H1 (cell line): Measurements from ENCODE around the gene DENND4A.

ENCODE experiments used
- CTCF ChIP-seq, 3 experiments: IDR thresholded peaks; 1 replicate in 2 of 3; 2 replicates in 1 of 3; pipeline versions ENCODE4 v1.5.1 to v1.6.1; 2011; ENCODE audit warnings: low read length in 3 of 3, mild to moderate bottlenecking in 3 of 3, inconsistent platforms in 2 of 3, low read depth in 1 of 3, moderate library complexity in 1 of 3; ENCODE audit not compliant: insufficient read depth in 1 of 3; ENCODE audit errors: control extremely low read depth in 1 of 3
- KDM5A ChIP-seq: fragments of 200-600 bp; IDR thresholded peaks from 2 replicates; pipeline ENCODE4 v1.7.1; 2012; ENCODE audit warnings: mild to moderate bottlenecking, low read length, inconsistent platforms, mixed read lengths
- POLR2AphosphoS5 ChIP-seq: IDR thresholded peaks from 2 replicates; pipeline ENCODE4 v1.6.1; 2011; ENCODE audit warnings: low read depth, low read length
- TCF12 ChIP-seq: IDR thresholded peaks from 2 replicates; pipeline ENCODE4 v1.6.1; 2011; ENCODE audit warnings: low read depth, mild to moderate bottlenecking, low read length

- TF ChIP-seq POLR2AphosphoS5 (no peak), CTCF (IDR thresholded peaks at IDR 0.05; ENCODE audit: control extremely low read depth in 1 of 3, insufficient read depth in 1 of 3, low read depth in 1 of 3, low read length in 3 of 3) (no peak), TCF12 (no peak), KDM5A (no peak)
These were observed 22.6 kb downstream of the DENND4A start for GRCh38 chr15:65769482-65769881.
